HCT116 (cell line): ENCODE measurements around the gene GPC5.

ENCODE experiments used
- CBX3 ChIP-seq: IDR thresholded peaks from 2 replicates; pipeline ENCODE4 v1.6.1; 2012; ENCODE audit warnings: low read depth
- EZH2 ChIP-seq: fragments of 200-600 bp; sonication (generic); IDR thresholded peaks from 2 replicates; pipeline ENCODE4 v1.6.1; 2017; ENCODE audit warnings: antibody characterized with exemption, mixed run types
- JUND ChIP-seq: IDR thresholded peaks from 2 replicates; pipeline ENCODE4 v1.6.1; 2012
- POLR2A ChIP-seq: IDR thresholded peaks from 2 replicates; pipeline ENCODE4 v1.7.0; 2011; ENCODE audit warnings: borderline replicate concordance; ENCODE audit not compliant: insufficient read depth, insufficient read length; ENCODE audit errors: extremely low read depth
- RAD21 ChIP-seq: IDR thresholded peaks from 2 replicates; pipeline ENCODE4 v1.6.1; 2012; ENCODE audit warnings: low read depth, mild to moderate bottlenecking
- SIN3A ChIP-seq: IDR thresholded peaks from 2 replicates; pipeline ENCODE4 v1.6.1; 2012; ENCODE audit warnings: low read depth
- YY1 ChIP-seq: IDR thresholded peaks from 2 replicates; pipeline ENCODE4 v1.6.1; 2011; ENCODE audit warnings: low read length, low read depth, moderate library complexity, mild to moderate bottlenecking; ENCODE audit not compliant: insufficient replicate concordance; ENCODE audit errors: extremely low read depth
- ZFX ChIP-seq: fragments of 450-650 bp; IDR thresholded peaks from 2 replicates; pipeline ENCODE4 v1.6.1; 2017
- TF ChIP-seq, protein P1 (sequence below), 3 experiments: fragments of 200-600 bp in 1 of 3; sonication (generic) in 1 of 3; IDR thresholded peaks in 2 of 3; conservative IDR thresholded peaks in 1 of 3; 2 replicates each; pipeline ENCODE4 v1.5.1; 2012 to 2017; ENCODE audit warnings: low read depth in 2 of 3, low read length in 2 of 3, antibody characterized with exemption in 1 of 3, borderline replicate concordance in 1 of 3, control low read depth in 1 of 3, mild to moderate bottlenecking in 1 of 3, mixed read lengths in 1 of 3, mixed run types in 1 of 3, moderate library complexity in 1 of 3; ENCODE audit not compliant: insufficient read depth in 1 of 3

DNA sequence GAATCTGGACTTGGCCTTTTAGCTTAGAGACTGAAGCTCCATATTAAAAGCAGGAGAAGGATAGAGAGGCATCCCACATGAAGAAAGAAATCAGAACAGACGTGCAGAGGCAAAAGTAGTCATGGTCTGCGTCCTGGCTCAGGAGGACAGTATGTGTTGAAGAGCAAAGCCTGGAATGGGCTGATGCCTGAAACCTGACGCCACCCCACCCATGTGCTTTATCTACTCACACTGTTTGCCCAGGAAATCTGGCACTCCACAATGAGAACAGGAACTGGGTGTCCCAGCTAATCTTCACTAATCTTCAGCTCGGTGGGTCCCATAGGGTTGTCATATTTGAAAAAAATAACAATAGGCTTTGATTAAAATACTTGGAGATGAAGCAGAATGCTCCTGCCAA is 1279.2 kb downstream of the GPC5 start:
- no peak for TF ChIP-seq SIN3A
- TF ChIP-seq, protein P1, sequence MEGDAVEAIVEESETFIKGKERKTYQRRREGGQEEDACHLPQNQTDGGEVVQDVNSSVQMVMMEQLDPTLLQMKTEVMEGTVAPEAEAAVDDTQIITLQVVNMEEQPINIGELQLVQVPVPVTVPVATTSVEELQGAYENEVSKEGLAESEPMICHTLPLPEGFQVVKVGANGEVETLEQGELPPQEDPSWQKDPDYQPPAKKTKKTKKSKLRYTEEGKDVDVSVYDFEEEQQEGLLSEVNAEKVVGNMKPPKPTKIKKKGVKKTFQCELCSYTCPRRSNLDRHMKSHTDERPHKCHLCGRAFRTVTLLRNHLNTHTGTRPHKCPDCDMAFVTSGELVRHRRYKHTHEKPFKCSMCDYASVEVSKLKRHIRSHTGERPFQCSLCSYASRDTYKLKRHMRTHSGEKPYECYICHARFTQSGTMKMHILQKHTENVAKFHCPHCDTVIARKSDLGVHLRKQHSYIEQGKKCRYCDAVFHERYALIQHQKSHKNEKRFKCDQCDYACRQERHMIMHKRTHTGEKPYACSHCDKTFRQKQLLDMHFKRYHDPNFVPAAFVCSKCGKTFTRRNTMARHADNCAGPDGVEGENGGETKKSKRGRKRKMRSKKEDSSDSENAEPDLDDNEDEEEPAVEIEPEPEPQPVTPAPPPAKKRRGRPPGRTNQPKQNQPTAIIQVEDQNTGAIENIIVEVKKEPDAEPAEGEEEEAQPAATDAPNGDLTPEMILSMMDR (IDR thresholded peaks at IDR 0.05 in 2 of 3, conservative IDR thresholded peaks at IDR 0.05 in 1 of 3; ENCODE audit: borderline replicate concordance in 1 of 3, insufficient read depth in 1 of 3, low read depth in 2 of 3, low read length in 2 of 3): no peak
- TF ChIP-seq RAD21: no peak
- no peak for TF ChIP-seq EZH2
- no peak for TF ChIP-seq CBX3
- no peak for TF ChIP-seq JUND
- no peak for TF ChIP-seq POLR2A
- TF ChIP-seq ZFX: no peak
- TF ChIP-seq YY1: no peak
